HG03066 (cell line): ENCODE results near the gene ADGRF1.
"Not testable (repeated sequence)": the region's sequence is repeated elsewhere in the genome, so short reads cannot be mapped to it uniquely, and the experiment has no call there.

Experiments
- ATAC-seq: cut with Tn5 transposase; IDR thresholded peaks from one replicate; pipeline ENCODE4 v1.9.1; 2021; ENCODE audit warnings: low read depth; ENCODE audit not compliant: unreplicated experiment

Gene ADGRF1

GRCh38 chr6:47023573-47023972 is 18.6 kb downstream of the ADGRF1 start:
- no peak for ATAC-seq

GRCh38 chr6:47022191-47022590 is 19.9 kb downstream of the ADGRF1 start:
- no peak for ATAC-seq

DNA sequence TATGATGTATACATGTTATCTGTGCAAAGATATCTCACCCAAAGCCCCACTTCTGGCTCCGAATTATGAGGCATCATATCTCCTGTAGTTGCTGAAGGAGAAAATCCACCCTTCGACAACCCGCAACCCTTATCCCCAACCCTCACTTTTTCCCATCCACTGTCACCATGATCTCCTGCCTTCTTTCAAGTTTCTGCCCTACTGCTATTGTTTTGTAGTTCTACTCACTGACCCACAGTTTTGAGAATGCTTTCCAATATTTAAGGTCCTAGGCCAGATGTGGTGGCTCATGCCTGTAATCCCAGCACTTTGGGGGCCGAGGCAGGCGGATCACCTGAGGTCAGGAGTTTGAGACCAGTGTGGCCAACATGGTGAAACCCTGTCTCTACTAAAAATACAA is 22.2 kb downstream of the ADGRF1 start:
- no peak for ATAC-seq

GRCh38 chr6:47016909-47017308 is 25.2 kb downstream of the ADGRF1 start:
- no peak for ATAC-seq

DNA sequence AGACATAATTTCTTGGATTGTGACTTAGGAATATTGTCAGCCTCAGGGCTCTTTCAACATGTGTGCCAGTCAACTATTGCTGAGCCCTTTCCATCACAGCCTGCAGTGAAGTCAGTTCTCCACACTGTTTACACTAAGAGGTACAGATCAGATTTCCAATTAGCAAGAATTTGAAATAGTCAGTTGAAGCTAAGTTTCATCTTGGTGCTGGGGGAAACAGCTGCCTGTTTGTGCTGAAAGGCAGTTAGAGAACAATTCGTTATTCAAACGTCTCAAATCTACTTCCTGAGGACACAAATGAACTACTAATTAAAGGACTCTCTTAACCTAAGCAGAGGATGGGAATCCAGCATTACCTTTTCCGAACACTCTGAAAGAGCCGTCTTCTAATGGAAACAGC is 25.9 kb downstream of the ADGRF1 start:
- no peak for ATAC-seq

DNA sequence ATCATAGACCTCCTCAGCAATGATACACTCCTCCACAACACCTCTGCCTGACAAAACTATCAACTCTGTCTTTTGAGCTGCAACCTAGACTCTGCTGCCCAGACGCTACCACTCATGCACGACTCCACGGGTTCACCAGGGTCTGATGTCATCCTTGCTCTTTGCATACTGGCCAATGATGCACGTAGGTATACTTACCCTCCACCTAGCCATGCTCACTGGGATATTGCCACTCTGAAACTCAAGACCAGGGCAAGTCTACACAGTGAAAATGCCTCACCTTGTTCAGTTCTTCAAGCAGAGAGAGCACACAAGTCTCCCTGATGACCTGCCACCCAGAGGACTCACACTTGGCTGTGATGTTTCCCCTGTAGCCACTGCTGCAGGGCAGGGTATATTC is 27.7 kb downstream of the ADGRF1 start:
- no peak for ATAC-seq

- ATAC-seq: no peak
These were observed 32.5 kb downstream of the ADGRF1 start for GRCh38 chr6:47009583-47009982.

- no peak for ATAC-seq
These were observed 33.8 kb downstream of the ADGRF1 start for GRCh38 chr6:47008397-47008763.

DNA sequence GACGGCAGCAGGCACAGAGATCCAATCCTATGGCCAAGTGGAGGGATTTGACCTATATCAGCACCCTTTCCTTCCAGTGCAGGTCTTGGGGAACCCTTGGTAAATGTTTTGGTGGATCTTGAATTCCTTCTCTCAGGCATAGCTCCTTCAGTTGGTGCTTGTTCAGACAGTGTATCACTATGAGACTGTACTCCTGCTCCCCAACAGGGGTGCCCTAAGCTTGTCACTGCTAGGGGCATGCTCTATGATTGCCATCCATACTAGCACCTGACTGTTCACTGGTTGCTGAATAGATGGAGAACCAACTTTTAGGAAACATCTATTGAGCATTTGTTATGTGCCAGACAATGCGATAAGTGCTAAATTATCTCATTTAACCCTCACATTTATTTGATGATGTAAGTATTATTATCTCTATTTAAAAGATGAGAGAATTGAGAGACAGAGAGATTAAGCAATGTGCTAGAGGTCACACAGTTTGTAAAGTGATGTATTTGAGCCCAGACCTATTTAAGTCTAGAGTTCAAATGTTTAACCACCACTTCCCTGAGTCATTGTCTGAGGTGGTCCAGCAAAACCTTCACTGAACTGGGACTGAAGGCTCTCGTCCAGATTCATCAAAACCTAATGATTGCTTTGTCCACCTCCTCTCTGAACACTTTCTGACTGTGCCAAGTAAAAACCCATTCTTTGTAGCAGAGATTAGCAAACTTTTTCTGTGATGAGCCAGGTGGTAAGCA is 34.3 kb downstream of the ADGRF1 start:
- no peak for ATAC-seq

GRCh38 chr6:47005486-47005885 is 36.6 kb downstream of the ADGRF1 start:
- ATAC-seq: no peak

GRCh38 chr6:47004463-47004862 is 37.7 kb downstream of the ADGRF1 start:
- no peak for ATAC-seq

DNA sequence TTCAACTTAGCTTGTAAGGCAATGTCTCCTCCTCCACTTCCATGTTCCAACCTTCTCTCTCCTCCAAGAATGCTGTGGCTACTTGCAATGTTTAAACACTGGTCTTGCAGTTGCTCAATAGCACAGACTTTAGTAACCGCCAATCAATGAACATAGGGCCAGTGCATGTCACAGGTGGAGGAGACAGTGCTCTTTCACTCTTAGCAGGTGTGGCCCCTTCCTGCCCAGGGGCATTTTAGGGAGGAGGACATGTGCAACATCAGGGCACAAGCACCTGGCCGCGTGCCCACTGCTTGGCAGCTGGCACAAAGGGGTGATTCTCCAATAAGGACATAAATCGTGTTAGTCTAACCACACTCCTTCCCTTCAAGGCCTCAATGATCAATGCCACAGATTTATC is 41.3 kb downstream of the ADGRF1 start:
- no peak for ATAC-seq

DNA sequence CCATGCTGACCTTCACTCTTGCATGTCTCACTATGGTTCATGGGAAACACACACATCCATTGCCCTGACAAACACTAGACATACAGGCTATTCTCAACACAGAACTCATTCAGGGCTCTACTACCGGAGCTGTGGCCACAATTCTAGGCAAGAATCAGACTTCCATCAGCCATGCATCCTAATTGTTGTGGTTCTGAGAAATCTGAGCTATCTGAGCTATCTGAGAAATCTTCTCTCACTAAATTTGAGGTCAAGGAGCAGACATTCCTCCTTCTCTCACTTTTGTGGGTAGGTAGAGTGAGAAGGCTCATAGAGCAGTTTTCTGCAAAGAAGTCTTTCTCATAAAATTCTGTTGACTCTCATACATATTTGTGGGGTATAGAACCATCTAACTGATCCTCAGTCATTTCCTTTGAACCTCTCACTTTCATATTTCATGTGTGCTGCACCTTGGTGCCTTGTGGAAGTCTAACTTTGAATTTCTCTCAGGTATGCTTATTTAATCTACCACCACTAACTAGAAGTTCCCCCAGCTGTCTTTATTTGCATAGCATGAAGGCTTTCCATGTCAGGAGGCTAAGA is 43.6 kb downstream of the ADGRF1 start:
- ATAC-seq: no peak

- ATAC-seq: no peak
These were observed 44.5 kb downstream of the ADGRF1 start for GRCh38 chr6:46997646-46998045.

DNA sequence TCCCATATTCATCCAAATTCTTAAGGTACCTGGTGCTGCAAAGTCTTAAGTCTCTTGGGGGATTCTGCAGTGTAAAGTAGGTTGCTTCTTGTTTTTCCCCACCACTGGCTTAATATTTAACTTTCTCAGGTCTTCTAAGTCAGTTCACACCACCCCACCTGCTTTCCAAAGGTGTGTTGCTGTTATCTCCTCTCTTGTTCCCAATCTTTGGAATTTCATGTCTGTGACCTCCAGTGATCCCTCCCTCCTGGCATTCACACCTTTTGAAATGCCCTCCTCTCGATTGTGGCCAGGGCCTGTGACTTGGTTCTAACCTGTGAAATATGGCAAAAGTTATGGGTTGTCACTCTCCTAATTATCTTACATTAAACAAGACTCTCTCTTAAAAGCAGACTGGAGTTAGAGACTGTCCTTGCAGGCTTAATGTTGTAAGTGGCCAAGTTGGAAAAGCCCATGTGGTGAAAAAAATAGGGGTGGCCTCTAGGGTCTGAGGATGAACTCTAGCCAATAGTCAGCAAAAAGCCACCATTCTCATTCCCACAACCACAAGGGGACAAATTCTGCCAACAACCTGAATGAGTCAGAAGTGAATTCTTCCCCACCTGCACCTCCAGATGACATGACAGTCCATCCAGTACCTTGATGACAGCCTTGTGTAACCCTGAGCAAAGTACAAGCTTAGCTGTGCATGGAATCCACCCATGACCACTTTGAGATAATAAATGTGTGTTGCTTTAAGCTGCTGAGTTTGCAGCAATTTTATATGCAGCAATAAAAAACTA is 45.1 kb downstream of the ADGRF1 start:
- ATAC-seq: no peak

DNA sequence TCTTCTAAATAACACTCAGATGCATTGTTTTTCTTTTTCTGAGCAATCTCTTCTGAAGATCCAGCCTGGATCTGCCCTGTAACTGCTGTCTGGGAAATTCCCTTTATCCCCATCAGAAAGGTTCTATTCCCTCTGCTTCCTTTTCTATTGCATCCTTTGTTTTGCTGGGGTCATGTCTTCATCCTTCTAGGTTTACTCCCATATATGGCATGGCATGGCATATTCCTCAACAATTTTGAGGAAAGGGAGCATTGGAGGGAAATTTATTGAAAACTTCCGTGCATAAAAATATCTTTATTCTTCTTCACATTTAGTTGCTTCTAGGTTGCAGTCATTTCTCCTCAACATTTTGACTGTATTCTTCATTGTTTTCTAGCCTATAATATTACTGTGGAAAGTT is 47.2 kb downstream of the ADGRF1 start:
- ATAC-seq: no peak

DNA sequence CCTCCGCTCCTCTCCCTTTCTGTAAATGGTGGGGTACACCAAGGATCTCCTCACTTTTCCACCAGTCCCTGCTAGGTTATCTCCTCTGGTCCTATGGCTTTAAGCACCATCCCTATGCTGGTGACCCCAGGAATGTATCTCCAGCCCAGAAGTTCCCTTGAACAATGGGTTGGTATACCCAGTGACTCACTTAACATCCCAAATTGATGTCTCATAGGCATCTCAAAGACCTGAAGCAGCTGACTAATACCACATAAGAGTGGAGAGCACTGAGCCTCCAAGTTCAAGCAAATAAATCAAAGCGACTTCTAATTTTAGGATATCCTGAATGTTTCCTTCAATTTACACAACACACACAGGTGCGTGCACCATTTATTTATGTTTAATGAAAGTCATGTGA is 48.3 kb downstream of the ADGRF1 start:
- no peak for ATAC-seq

DNA sequence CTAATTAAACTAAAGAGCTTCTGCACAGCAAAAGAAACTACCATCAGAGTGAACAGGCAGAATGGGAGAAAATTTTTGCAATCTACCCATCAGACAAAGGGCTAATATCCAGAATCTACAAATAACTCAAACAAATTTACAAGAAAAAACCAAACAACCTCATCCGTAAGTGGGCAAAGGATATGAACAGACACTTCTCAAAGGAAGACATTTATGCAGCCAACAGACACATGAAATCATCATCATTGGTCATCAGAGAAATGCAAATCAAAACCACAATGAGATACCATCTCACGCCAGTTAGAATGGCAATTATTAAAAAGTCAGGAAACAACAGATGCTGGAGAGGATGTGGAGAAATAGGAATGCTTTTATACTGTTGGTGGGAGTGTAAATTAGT is 49.7 kb downstream of the ADGRF1 start:
- not testable (repeated sequence) for ATAC-seq

- ATAC-seq: not testable (repeated sequence)
These were observed 51.2 kb downstream of the ADGRF1 start for GRCh38 chr6:46990818-46991510.

GRCh38 chr6:46990031-46990644 is 52.0 kb downstream of the ADGRF1 start:
- ATAC-seq: no peak

- no peak for ATAC-seq
These were observed 52.7 kb downstream of the ADGRF1 start for GRCh38 chr6:46989398-46989797.
